ENCODE data around the gene SHC2.

Gene SHC2

DNA sequence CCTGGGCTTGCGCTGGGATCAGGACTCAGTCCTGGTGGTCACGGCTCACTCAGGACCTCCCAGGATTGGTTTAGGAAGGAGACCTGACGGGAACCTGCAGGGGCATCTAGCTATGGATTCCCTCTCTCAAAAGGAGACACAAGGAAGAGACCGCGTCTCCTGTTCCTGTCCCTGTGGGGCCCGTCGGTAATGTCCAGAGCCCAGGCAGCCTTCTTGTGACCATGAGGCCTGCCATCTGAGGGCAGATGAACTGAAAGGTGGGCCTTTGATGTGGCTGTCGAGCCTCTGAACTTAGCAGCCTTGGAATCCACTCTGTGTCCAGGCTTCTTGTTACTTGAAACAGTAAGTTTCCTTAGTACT lies 84.7 kb downstream of the SHC2 start:
- ATAC-seq = no peak
- TF ChIP-seq ESRRG (CRISPR knock-in tag; IDR thresholded peaks at IDR 0.05) (no peak), OSR1 (CRISPR knock-in tag; IDR thresholded peaks at IDR 0.05) (no peak), ARNTL (CRISPR knock-in tag; IDR thresholded peaks at IDR 0.05; ENCODE audit: borderline replicate concordance, low read depth) (no peak)
- TF ChIP-seq, protein P1, sequence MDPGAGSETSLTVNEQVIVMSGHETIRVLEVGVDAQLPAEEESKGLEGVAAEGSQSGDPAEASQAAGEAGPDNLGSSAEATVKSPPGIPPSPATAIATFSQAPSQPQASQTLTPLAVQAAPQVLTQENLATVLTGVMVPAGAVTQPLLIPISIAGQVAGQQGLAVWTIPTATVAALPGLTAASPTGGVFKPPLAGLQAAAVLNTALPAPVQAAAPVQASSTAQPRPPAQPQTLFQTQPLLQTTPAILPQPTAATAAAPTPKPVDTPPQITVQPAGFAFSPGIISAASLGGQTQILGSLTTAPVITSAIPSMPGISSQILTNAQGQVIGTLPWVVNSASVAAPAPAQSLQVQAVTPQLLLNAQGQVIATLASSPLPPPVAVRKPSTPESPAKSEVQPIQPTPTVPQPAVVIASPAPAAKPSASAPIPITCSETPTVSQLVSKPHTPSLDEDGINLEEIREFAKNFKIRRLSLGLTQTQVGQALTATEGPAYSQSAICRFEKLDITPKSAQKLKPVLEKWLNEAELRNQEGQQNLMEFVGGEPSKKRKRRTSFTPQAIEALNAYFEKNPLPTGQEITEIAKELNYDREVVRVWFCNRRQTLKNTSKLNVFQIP (CRISPR knock-in tag; IDR thresholded peaks at IDR 0.05; ENCODE audit: borderline replicate concordance, low read depth) = no peak
- TF ChIP-seq, protein P2, sequence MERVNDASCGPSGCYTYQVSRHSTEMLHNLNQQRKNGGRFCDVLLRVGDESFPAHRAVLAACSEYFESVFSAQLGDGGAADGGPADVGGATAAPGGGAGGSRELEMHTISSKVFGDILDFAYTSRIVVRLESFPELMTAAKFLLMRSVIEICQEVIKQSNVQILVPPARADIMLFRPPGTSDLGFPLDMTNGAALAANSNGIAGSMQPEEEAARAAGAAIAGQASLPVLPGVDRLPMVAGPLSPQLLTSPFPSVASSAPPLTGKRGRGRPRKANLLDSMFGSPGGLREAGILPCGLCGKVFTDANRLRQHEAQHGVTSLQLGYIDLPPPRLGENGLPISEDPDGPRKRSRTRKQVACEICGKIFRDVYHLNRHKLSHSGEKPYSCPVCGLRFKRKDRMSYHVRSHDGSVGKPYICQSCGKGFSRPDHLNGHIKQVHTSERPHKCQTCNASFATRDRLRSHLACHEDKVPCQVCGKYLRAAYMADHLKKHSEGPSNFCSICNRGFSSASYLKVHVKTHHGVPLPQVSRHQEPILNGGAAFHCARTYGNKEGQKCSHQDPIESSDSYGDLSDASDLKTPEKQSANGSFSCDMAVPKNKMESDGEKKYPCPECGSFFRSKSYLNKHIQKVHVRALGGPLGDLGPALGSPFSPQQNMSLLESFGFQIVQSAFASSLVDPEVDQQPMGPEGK (CRISPR knock-in tag; IDR thresholded peaks at IDR 0.05; ENCODE audit: borderline replicate concordance) = no peak

DNA sequence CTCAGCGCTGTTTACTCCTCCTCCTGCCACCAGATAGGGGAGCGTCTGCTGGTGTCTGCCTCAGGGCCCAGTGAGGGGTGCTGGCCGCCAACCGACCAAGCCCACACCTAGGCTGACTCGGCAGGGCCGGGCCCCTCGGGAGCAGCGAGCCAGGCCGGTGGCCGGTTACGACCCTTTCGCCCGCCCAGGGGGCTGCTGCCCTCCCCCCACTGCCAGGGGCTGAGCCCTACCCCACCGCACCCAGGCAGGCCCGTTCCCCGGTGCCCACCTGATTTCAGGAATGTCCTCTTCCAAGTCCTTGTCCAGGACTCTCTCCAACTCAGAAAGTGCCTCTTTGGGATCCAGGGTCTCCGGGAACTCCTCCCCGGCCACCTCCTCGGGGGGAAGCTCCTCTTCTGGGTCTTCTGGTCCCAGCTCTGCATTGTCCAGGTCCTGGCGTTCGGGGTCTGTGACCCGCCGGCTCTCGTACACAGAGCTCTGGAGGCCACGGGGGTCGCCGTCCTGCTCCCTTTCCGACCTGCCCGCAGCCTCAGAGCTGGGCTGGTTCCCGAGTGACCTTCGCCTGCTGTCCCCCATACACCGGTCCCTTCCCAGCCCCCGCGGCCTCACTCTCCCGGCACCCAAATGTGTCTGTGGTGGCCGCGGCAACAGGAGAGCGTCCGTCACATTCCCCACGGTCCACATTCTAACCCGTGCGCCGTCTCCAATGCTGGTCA lies 85.3 kb downstream of the SHC2 start:
- ATAC-seq = no peak
- TF ChIP-seq ESRRG (CRISPR knock-in tag; IDR thresholded peaks at IDR 0.05) (no peak), RARB (CRISPR knock-in tag; IDR thresholded peaks at IDR 0.05) (no peak), ZC3H10 (CRISPR knock-in tag; IDR thresholded peaks at IDR 0.05) (no peak)

DNA sequence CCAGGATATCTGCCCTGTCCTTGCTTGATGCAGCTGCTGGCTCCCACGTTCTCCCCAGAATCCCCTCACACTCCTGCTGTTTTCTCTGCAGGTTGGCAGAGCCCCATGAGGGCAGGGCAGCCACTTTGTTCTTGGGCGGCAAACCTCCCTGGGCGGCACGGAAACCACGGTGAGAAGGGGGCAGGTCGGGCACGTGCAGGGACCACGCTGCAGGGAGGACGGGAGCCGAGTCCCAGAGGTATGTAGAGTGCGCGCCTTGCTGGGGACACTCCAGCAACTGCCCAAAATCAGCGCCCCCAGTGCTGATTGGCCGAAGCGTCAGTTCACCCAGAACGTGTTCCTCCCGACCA lies 86.0 kb downstream of the SHC2 start:
- TF ChIP-seq ISL1 (CRISPR knock-in tag; IDR thresholded peaks at IDR 0.05) (no peak), ESRRG (CRISPR knock-in tag; IDR thresholded peaks at IDR 0.05) (no peak), ARNTL (CRISPR knock-in tag; IDR thresholded peaks at IDR 0.05; ENCODE audit: borderline replicate concordance, low read depth) (no peak), ZFP30 (CRISPR knock-in tag; IDR thresholded peaks at IDR 0.05) (no peak), TOX (CRISPR knock-in tag; IDR thresholded peaks at IDR 0.05; ENCODE audit: borderline replicate concordance) (no peak), TCF4 (CRISPR knock-in tag; IDR thresholded peaks at IDR 0.05; ENCODE audit: borderline replicate concordance) (no peak), ZC3H10 (CRISPR knock-in tag; IDR thresholded peaks at IDR 0.05) (no peak), GLIS3 (CRISPR knock-in tag; IDR thresholded peaks at IDR 0.05) (no peak)
- TF ChIP-seq, protein P3, sequence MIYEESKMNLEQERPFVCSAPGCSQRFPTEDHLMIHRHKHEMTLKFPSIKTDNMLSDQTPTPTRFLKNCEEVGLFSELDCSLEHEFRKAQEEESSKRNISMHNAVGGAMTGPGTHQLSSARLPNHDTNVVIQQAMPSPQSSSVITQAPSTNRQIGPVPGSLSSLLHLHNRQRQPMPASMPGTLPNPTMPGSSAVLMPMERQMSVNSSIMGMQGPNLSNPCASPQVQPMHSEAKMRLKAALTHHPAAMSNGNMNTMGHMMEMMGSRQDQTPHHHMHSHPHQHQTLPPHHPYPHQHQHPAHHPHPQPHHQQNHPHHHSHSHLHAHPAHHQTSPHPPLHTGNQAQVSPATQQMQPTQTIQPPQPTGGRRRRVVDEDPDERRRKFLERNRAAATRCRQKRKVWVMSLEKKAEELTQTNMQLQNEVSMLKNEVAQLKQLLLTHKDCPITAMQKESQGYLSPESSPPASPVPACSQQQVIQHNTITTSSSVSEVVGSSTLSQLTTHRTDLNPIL (CRISPR knock-in tag; IDR thresholded peaks at IDR 0.05; ENCODE audit: low read depth) = no peak
- no peak for ATAC-seq

DNA sequence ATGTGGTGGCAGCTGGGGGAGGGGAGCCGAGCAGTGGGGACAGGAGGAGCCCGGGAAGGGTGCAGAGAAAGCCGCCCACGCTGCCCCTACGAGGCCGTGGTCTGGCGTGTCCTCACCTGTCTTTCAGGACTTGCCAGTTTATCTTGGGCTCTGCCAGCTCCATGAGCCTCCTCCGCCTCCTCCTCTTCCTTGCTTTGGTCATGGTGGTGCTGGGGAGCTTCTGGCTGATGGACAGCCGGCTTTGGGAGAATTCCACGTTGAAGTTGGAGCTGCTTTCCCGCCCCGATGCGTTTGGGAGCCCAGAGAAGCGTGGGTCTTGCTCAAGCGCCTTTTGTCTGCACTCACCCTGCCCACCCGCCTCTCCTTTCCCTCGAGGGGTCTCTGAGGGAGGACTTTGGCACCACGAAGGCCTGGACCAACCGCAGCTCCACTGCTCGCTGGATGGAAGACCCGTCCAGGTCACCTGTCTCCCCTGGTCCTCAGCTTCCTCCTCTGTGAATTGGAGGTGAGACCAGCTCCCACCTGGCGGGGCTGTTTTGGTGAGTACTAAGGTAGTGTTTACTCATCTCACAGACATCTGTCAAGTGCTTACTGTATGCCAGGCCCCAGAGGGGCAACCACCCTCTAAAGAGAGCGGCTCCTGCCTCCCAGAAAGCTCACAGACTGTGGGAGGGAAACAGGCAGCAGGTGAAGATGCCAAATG lies 86.5 kb downstream of the SHC2 start:
- TF ChIP-seq ISL1 (CRISPR knock-in tag; IDR thresholded peaks at IDR 0.05) (no peak), CSDC2 (CRISPR knock-in tag; IDR thresholded peaks at IDR 0.05) (no peak), RARB (CRISPR knock-in tag; IDR thresholded peaks at IDR 0.05) (no peak), TOX (CRISPR knock-in tag; IDR thresholded peaks at IDR 0.05; ENCODE audit: borderline replicate concordance) (no peak), ARNTL (CRISPR knock-in tag; IDR thresholded peaks at IDR 0.05; ENCODE audit: borderline replicate concordance, low read depth) (no peak), OSR1 (CRISPR knock-in tag; IDR thresholded peaks at IDR 0.05) (no peak), ESRRG (CRISPR knock-in tag; IDR thresholded peaks at IDR 0.05) (no peak)
- TF ChIP-seq, protein P4, sequence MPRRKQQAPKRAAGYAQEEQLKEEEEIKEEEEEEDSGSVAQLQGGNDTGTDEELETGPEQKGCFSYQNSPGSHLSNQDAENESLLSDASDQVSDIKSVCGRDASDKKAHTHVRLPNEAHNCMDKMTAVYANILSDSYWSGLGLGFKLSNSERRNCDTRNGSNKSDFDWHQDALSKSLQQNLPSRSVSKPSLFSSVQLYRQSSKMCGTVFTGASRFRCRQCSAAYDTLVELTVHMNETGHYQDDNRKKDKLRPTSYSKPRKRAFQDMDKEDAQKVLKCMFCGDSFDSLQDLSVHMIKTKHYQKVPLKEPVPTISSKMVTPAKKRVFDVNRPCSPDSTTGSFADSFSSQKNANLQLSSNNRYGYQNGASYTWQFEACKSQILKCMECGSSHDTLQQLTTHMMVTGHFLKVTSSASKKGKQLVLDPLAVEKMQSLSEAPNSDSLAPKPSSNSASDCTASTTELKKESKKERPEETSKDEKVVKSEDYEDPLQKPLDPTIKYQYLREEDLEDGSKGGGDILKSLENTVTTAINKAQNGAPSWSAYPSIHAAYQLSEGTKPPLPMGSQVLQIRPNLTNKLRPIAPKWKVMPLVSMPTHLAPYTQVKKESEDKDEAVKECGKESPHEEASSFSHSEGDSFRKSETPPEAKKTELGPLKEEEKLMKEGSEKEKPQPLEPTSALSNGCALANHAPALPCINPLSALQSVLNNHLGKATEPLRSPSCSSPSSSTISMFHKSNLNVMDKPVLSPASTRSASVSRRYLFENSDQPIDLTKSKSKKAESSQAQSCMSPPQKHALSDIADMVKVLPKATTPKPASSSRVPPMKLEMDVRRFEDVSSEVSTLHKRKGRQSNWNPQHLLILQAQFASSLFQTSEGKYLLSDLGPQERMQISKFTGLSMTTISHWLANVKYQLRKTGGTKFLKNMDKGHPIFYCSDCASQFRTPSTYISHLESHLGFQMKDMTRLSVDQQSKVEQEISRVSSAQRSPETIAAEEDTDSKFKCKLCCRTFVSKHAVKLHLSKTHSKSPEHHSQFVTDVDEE (CRISPR knock-in tag; IDR thresholded peaks at IDR 0.05) = no peak
- TF ChIP-seq, protein P3 (CRISPR knock-in tag; IDR thresholded peaks at IDR 0.05; ENCODE audit: low read depth) = no peak
- TF ChIP-seq, protein P1 (CRISPR knock-in tag; IDR thresholded peaks at IDR 0.05; ENCODE audit: borderline replicate concordance, low read depth) = no peak
- no peak for ATAC-seq

All from SK-N-SH treated with all-trans-retinoic acid at 6 μM for 48 hours (cell line).